K562 (cell line): Measurements from ENCODE around the gene DDT. TPM values are rescaled to one million over a fixed set of nuclear protein-coding genes. Genes with fewer than 3 reads are reported as not detected.
A peak's percentile ranks its signal among the peaks of the same experiment; 100 is the strongest.

Source experiments
- ATAC-seq: fragments of 200-7000 bp; cut with Tn5 transposase; 3 replicates; pipeline ENCODE4 v1.9.1; 2020; ENCODE audit warnings: moderate library complexity
- BruUV-seq: library from RNA; stranded (reverse); fragments of 400-500 nt; replicated peaks from 2 replicates; lab custom pipeline; 2021; lab: Mats Ljungman, UMichigan
- CTCF ChIA-PET: fragments of 300-600 bp; formaldehyde crosslinking; extraction: SDS; loops from one replicate; lab custom pipeline; 2021; ENCODE audit warnings: low intra/inter-chr PET ratio; lab: Yijun Ruan, JAX
- POLR2A ChIA-PET: fragments of 300-600, 350-650 bp; sonication (Branson Sonifier 250); formaldehyde crosslinking; extraction: SDS; loops from one replicate; lab custom pipeline; 2021; ENCODE audit warnings: antibody characterized with exemption, inconsistent platforms; lab: Yijun Ruan, JAX
- DNase-seq, 4 experiments: peaks; one replicate each; pipeline versions ENCODE4 v3.0.0 to v3.0.0-alpha.2; 2011 to 2018; ENCODE audit warnings: low spot score in 3 of 4, mixed read lengths in 3 of 4; ENCODE audit errors: extremely low read depth in 1 of 4
- FAIRE-seq: peaks from 2 replicates; lab custom pipeline; 2011; peaks lifted over from hg19 to GRCh38; lab: Jason Lieb, UNC
- H2AFZ ChIP-seq: 2 replicates; pipeline ENCODE4 v1.6.0; 2011; ENCODE audit warnings: low read depth, low read length, control low read depth, inconsistent platforms
- H3K27ac ChIP-seq: fragments of 200-600 bp; 3 replicates; pipeline ENCODE4 v1.8.0; 2011; ENCODE audit warnings: low read depth, mild to moderate bottlenecking, control low read depth, inconsistent platforms, low read length, moderate library complexity, mixed read lengths; ENCODE audit errors: extremely low read depth
- H3K27me3 ChIP-seq, 2 experiments: fragments of 300-600 bp in 1 of 2; 2 replicates in 1 of 2; 3 replicates in 1 of 2; pipeline versions ENCODE4 v1.6.0 to v1.8.0; 2011; ENCODE audit warnings: inconsistent platforms in 2 of 2, low read length in 2 of 2, mild to moderate bottlenecking in 1 of 2, mixed read lengths in 1 of 2, moderate library complexity in 1 of 2; ENCODE audit not compliant: control insufficient read depth in 2 of 2, insufficient read depth in 2 of 2
- H3K36me3 ChIP-seq: fragments of 300-600 bp; 3 replicates; pipeline ENCODE4 v1.8.0; 2011; ENCODE audit warnings: mild to moderate bottlenecking, low read length, inconsistent platforms; ENCODE audit not compliant: control insufficient read depth, insufficient read depth
- H3K4me1 ChIP-seq, 2 experiments: fragments of 200-600 bp in 1 of 2; replicated peaks in 1 of 2; 2 replicates in 1 of 2; 3 replicates in 1 of 2; pipeline versions ENCODE4 v1.5.1 to v1.8.0; 2011; ENCODE audit warnings: inconsistent platforms in 2 of 2, low read length in 2 of 2, mild to moderate bottlenecking in 1 of 2, mixed read lengths in 1 of 2, moderate library complexity in 1 of 2; ENCODE audit not compliant: control insufficient read depth in 2 of 2, insufficient read depth in 2 of 2
- H3K4me2 ChIP-seq: 2 replicates; pipeline ENCODE4 v1.6.1; 2011; ENCODE audit warnings: low read length, control low read depth, inconsistent platforms, mixed read lengths; ENCODE audit not compliant: insufficient read depth
- H3K4me3 ChIP-seq: fragments of 200-600 bp; sonication (generic), shearing (Covaris generic); 2 replicates; pipeline ENCODE4 v1.5.1; 2016; ENCODE audit warnings: control low read depth, inconsistent platforms
- H3K79me2 ChIP-seq: fragments of 200-600 bp; 3 replicates; pipeline ENCODE4 v1.8.0; 2011; ENCODE audit warnings: low read length, inconsistent platforms; ENCODE audit not compliant: control insufficient read depth, insufficient read depth
- H3K9ac ChIP-seq, 2 experiments: 2 replicates each; pipeline versions ENCODE4 v1.6.0 to v1.6.1; 2011; ENCODE audit warnings: low read depth in 2 of 2, low read length in 2 of 2, control low read depth in 1 of 2, inconsistent platforms in 1 of 2, mild to moderate bottlenecking in 1 of 2, mixed read lengths in 1 of 2; ENCODE audit not compliant: insufficient read depth in 1 of 2
- H3K9me1 ChIP-seq: one replicate; pipeline ENCODE4 v1.6.0; 2011; ENCODE audit warnings: inconsistent platforms, mild to moderate bottlenecking, low read length, moderate library complexity; ENCODE audit not compliant: control insufficient read depth, insufficient read depth
- H3K9me3 ChIP-seq: replicated peaks from 2 replicates; pipeline ENCODE4 v1.5.1; 2011; ENCODE audit warnings: low read depth, low read length, inconsistent platforms; ENCODE audit not compliant: control insufficient read depth, insufficient read depth
- H4K20me1 ChIP-seq: replicated peaks from 2 replicates; pipeline ENCODE4 v1.6.1; 2011; ENCODE audit warnings: low read length, inconsistent platforms, mixed read lengths; ENCODE audit not compliant: control insufficient read depth, insufficient read depth
- LEF1 ChIP-seq: fragments of 450-650 bp; IDR thresholded peaks from 2 replicates; pipeline ENCODE4 v1.6.1; 2016; ENCODE audit warnings: mild to moderate bottlenecking
- NONO ChIP-seq, 2 experiments: fragments of 200-400 bp in 1 of 2; fragments of 450-650 bp in 1 of 2; formaldehyde crosslinking in 1 of 2; IDR thresholded peaks; 2 replicates each; pipeline ENCODE4 v1.6.1; 2017; ENCODE audit warnings: low read depth in 2 of 2, mild to moderate bottlenecking in 2 of 2, moderate library complexity in 2 of 2, low read length in 1 of 2
- NRF1 ChIP-seq, 2 experiments: fragments of 450-650 bp; IDR thresholded peaks in 1 of 2; conservative IDR thresholded peaks in 1 of 2; 2 replicates each; pipeline ENCODE4 v1.6.1; 2014; ENCODE audit warnings: mild to moderate bottlenecking in 2 of 2
- TBL1XR1 ChIP-seq, 2 experiments: IDR thresholded peaks; 2 replicates each; pipeline ENCODE4 v1.6.1; 2012; ENCODE audit warnings: improper control_type of control experiment in 2 of 2, low read length in 2 of 2, mild to moderate bottlenecking in 1 of 2
- ZBTB17 ChIP-seq: fragments of 450-650 bp; formaldehyde crosslinking; IDR thresholded peaks from 2 replicates; pipeline ENCODE4 v1.4.0; 2020; ENCODE audit warnings: mild to moderate bottlenecking
- ZBTB43 ChIP-seq: sonication (generic); formaldehyde crosslinking; IDR thresholded peaks from 2 replicates; pipeline ENCODE4 v1.8.0; 2023; ENCODE audit warnings: mild to moderate bottlenecking, missing genetic modification reagents
- ZNF23 ChIP-seq: fragments of 250-450 bp; sonication (Bioruptor Pico); IDR thresholded peaks from 2 replicates; pipeline ENCODE4 v1.4.0; 2020; ENCODE audit warnings: mild to moderate bottlenecking
- ZNF766 ChIP-seq: fragments of 200-800 bp; sonication (Bioruptor generic); conservative IDR thresholded peaks from 2 replicates; pipeline ENCODE4 v1.6.1; 2016; ENCODE audit warnings: missing genetic modification characterization, missing compliant biosample characterization
- WGBS: fragments of 100-300 bp; shearing (Covaris generic); methylation state at CpG from one replicate; pipeline ENCODE4 v1.1.6; 2016; ENCODE audit warnings: low coverage, mixed read lengths; ENCODE audit not compliant: insufficient coverage; ENCODE audit errors: missing lambda C conversion rate; 5-methylcytosine and 5-hydroxymethylcytosine counted together
- in situ Hi-C: fragments of 300-500 bp; cut with MboI; formaldehyde crosslinking; loops from 4 replicates; pipeline ENCODE4 v1.15.0; 2018; ENCODE audit warnings: inconsistent platforms, mixed read lengths
- intact Hi-C: fragments of 100-400 bp; cut with micrococcal nuclease; formaldehyde crosslinking; loops from 2 replicates; pipeline ENCODE4 v1.14.2; 2022
- polyA plus RNA-seq, 8 experiments: library from polyadenylated mRNA; depleted of rRNA in 4 of 8; stranded (reverse) in 5 of 8; unstranded in 3 of 8; fragments of >200 nt; fragmentation: Nextera tagmentation in 2 of 8; fragmentation: Illumina TruSeq in 1 of 8; extraction: Ambion mirVana in 2 of 8; extraction: Trizol in 1 of 8; gene quantifications; 2 replicates each; pipeline versions ENCODE4 v1.2.1 to v1.2.3, GENCODE V29; 2011 to 2014; ENCODE audit warnings: inconsistent platforms in 1 of 8, missing spikeins in 1 of 8
- total RNA-seq, 7 experiments: library from RNA; depleted of rRNA in 6 of 7; stranded (reverse); fragments of >200 nt in 6 of 7; fragmentation: Illumina TruSeq in 2 of 7; extraction: Trizol in 2 of 7; gene quantifications; 2 replicates each; pipeline versions ENCODE4 v1.2.1 to v1.2.3, GENCODE V29; 2011 to 2021; ENCODE audit warnings: low replicate concordance in 1 of 7
- TF ChIP-seq, protein P1 (sequence below): fragments of 450-650 bp; IDR thresholded peaks from 2 replicates; pipeline ENCODE4 v1.6.1; 2014; ENCODE audit warnings: low read depth, mild to moderate bottlenecking, moderate library complexity, borderline replicate concordance

DDT gene
- total and polyA plus RNA-seq, 9 of the 15 experiments (the other 6 are each of a cell fraction or from before 2014, with no cell fraction given): 24.0 to 209 (median 63.2) TPM

GRCh38 chr22:24006914-24007214 is 32.6 kb upstream of the DDT start:
- H3K27me3 ChIP-seq: no peaks in the 10 kb centered on the region
- no TSS peak for BruUV-seq
- intact Hi-C loops (no loop called here), in situ Hi-C loops (loop anchor here (5.0 kb wide), 1 partner anchor 70 kb away; no protein-coding TSS in a partner anchor)
- no peak for TF ChIP-seq NONO (IDR thresholded peaks at IDR 0.05; ENCODE audit: low read depth in 2 of 2, low read length in 1 of 2)
- TF ChIP-seq ZBTB17 (CRISPR knock-in tag): 0 out of 2 replicates have a peak, but pooled peaks have one; percentile 7
- ChIA-PET POLR2A (interaction anchor here (1.1 kb wide), 1 partner anchor 10 kb away, joined by 3 read pairs; no protein-coding TSS in a partner anchor), CTCF (no interaction called here)
- H3K79me2 ChIP-seq: peaks cover 7% of the 10 kb centered on the region
- H2AFZ ChIP-seq: no peak overlapping the region
- H3K36me3 ChIP-seq: no peaks in the 10 kb centered on the region
- H3K9ac ChIP-seq: no peak overlapping the region
- peaks cover 18 to 21% of the 10 kb centered on the region in 2 experiments; a peak in 4 of 5 replicates for H3K4me1 ChIP-seq
- H4K20me1 ChIP-seq: no peaks in the 10 kb centered on the region
- no peak overlapping the region for H3K27ac ChIP-seq
- no peaks in the 10 kb centered on the region for H3K9me1 ChIP-seq
- no peak overlapping the region for H3K4me3 ChIP-seq
- 50% methylated on average over 6 of the region's 6 CpGs for WGBS
- DNase-seq (no peak), ATAC-seq (no peak), FAIRE-seq (no peak)
- H3K4me2 ChIP-seq: no peak overlapping the region
- H3K9me3 ChIP-seq: peaks cover 3% of the 10 kb centered on the region; the same call in 1 of the 2 replicates

GRCh38 chr22:24006207-24006913 is 32.1 kb upstream of the DDT start:
- Histone ChIP-seq H3K9ac (no peak overlapping the region), H3K27ac (no peak overlapping the region), H3K9me3 (peaks cover 3% of the 10 kb centered on the region; the same call in 1 of the 2 replicates), H3K79me2 (peaks cover 2% of the 10 kb centered on the region; the same call in 2 of the 3 replicates), H3K4me1 (peaks cover 14 to 21% of the 10 kb centered on the region in 2 experiments; a peak in 4 of 5 replicates), H2AFZ (no peak overlapping the region), H3K27me3 (no peaks in the 10 kb centered on the region), H3K4me3 (no peak overlapping the region), H3K4me2 (no peak overlapping the region), H3K9me1 (no peaks in the 10 kb centered on the region), H3K36me3 (no peaks in the 10 kb centered on the region), H4K20me1 (no peaks in the 10 kb centered on the region)
- in situ Hi-C loops: loop anchor here (5.0 kb wide), 1 partner anchor 69 kb away; no protein-coding TSS in a partner anchor
- CTCF ChIA-PET: no interaction called here
- POLR2A ChIA-PET: interaction anchor here (1.1 kb wide), 1 partner anchor 10 kb away, joined by 3 read pairs; no protein-coding TSS in a partner anchor
- ATAC-seq (no peak), DNase-seq (no peak), FAIRE-seq (no peak)
- no TSS peak for BruUV-seq
- intact Hi-C loops: no loop called here
- whole genome bisulfite sequencing: 32% methylated on average over 8 of the region's 10 CpGs
- no peak for TF ChIP-seq ZNF766 (CRISPR knock-in tag)
- TF ChIP-seq NRF1 (conservative IDR thresholded peaks at IDR 0.05 in 1 of 2, IDR thresholded peaks at IDR 0.05 in 1 of 2): no peak
- peak; percentile 97 for TF ChIP-seq ZBTB17 (CRISPR knock-in tag)
- TF ChIP-seq, protein P1, sequence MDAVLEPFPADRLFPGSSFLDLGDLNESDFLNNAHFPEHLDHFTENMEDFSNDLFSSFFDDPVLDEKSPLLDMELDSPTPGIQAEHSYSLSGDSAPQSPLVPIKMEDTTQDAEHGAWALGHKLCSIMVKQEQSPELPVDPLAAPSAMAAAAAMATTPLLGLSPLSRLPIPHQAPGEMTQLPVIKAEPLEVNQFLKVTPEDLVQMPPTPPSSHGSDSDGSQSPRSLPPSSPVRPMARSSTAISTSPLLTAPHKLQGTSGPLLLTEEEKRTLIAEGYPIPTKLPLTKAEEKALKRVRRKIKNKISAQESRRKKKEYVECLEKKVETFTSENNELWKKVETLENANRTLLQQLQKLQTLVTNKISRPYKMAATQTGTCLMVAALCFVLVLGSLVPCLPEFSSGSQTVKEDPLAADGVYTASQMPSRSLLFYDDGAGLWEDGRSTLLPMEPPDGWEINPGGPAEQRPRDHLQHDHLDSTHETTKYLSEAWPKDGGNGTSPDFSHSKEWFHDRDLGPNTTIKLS: no peak
- TF ChIP-seq LEF1: no peak
- no peak for TF ChIP-seq TBL1XR1 (IDR thresholded peaks at IDR 0.05; ENCODE audit: low read length in 2 of 2)
- peak; percentile 83; the same call in 1 of the 2 replicates for TF ChIP-seq ZNF23
- no peak for TF ChIP-seq ZBTB43
